CD4-positive, alpha-beta T cell (primary cell): ENCODE results near the gene SNX1. TPM values are rescaled to one million over a fixed set of nuclear protein-coding genes. Genes with fewer than 3 reads are reported as not detected.
"Not testable (repeated sequence)": the region's sequence is repeated elsewhere in the genome, so short reads cannot be mapped to it uniquely, and the experiment has no call there.

Experiments
- ATAC-seq: fragments of 200-7000 bp; cut with Tn5 transposase; one replicate; pipeline ENCODE4 v1.10.0; 2022; ENCODE audit warnings: mild to moderate bottlenecking; ENCODE audit not compliant: poor library complexity
- CTCF ChIA-PET: fragments of 350-600 bp; sonication (Branson Sonifier 250); formaldehyde crosslinking; loops from one replicate; lab custom pipeline; 2021; ENCODE audit warnings: antibody characterized with exemption, inconsistent platforms; lab: Charles Lee
- POLR2A ChIA-PET: fragments of 350-600 bp; sonication (Branson Sonifier 250); formaldehyde crosslinking; loops from one replicate; lab custom pipeline; 2021; ENCODE audit warnings: antibody characterized with exemption, inconsistent platforms; lab: Charles Lee
- DNase-seq, 14 experiments: peaks; one replicate each; pipeline ENCODE4 v3.0.0-alpha.2; 2013 to 2020; ENCODE audit warnings: mixed read lengths in 2 of 14
- H3K27ac ChIP-seq, 2 donors: one replicate each; pipeline versions ENCODE4 v1.5.1 to v1.7.0; 2013; ENCODE audit warnings: low read length in 2 of 2, low read depth in 1 of 2, mild to moderate bottlenecking in 1 of 2
- H3K27me3 ChIP-seq, 2 experiments: 1 replicate in 1 of 2; 2 replicates in 1 of 2; pipeline versions ENCODE4 v1.6.1 to v1.7.0; 2013; ENCODE audit warnings: low read length in 2 of 2, control low read depth in 1 of 2, mild to moderate bottlenecking in 1 of 2, moderate library complexity in 1 of 2; ENCODE audit not compliant: insufficient read depth in 2 of 2, control insufficient read depth in 1 of 2
- H3K36me3 ChIP-seq: one replicate; pipeline ENCODE4 v1.6.1; 2013; ENCODE audit warnings: low read length, control low read depth; ENCODE audit not compliant: insufficient read depth
- H3K4me1 ChIP-seq: one replicate; pipeline ENCODE4 v1.6.1; 2013; ENCODE audit warnings: low read length, control low read depth; ENCODE audit not compliant: insufficient read depth
- H3K4me3 ChIP-seq: one replicate; pipeline ENCODE4 v1.5.1; 2013; ENCODE audit warnings: mild to moderate bottlenecking, low read length, moderate library complexity
- H3K9me3 ChIP-seq, 2 experiments: 1 replicate in 1 of 2; 2 replicates in 1 of 2; pipeline versions ENCODE4 v1.6.1 to v1.7.0; 2013; ENCODE audit warnings: low read length in 2 of 2, mild to moderate bottlenecking in 2 of 2, control low read depth in 1 of 2, moderate library complexity in 1 of 2; ENCODE audit not compliant: control insufficient read depth in 1 of 2, insufficient read depth in 1 of 2
- H3K27ac Mint-ChIP-seq: one replicate; pipeline ENCODE4 v1.8.0; 2020; ENCODE audit warnings: mixed read lengths
- H3K27me3 Mint-ChIP-seq: one replicate; pipeline ENCODE4 v1.8.0; 2021; ENCODE audit warnings: mixed read lengths
- H3K36me3 Mint-ChIP-seq: one replicate; pipeline ENCODE4 v1.8.0; 2021; ENCODE audit warnings: low read depth, mixed read lengths
- H3K4me1 Mint-ChIP-seq: one replicate; pipeline ENCODE4 v1.8.0; 2021; ENCODE audit warnings: low read depth, mixed read lengths
- H3K4me3 Mint-ChIP-seq: one replicate; pipeline ENCODE4 v1.8.0; 2020; ENCODE audit warnings: mild to moderate bottlenecking, mixed read lengths
- H3K9me3 Mint-ChIP-seq: one replicate; pipeline ENCODE4 v1.8.0; 2020; ENCODE audit warnings: mixed read lengths
- CTCF ChIP-seq: fragments of 200-600 bp; IDR thresholded peaks from one replicate; pipeline ENCODE4 v1.8.0; 2022; ENCODE audit warnings: antibody characterized with exemption, mild to moderate bottlenecking
- intact Hi-C, 2 experiments: fragments of 100-400 bp; cut with DNase I in 1 of 2; cut with micrococcal nuclease in 1 of 2; formaldehyde crosslinking; loops; one replicate each; pipeline versions ENCODE4 v1.15.1 to v1.9.0; 2023 to 2025; cut with DNase I, micrococcal nuclease
- total RNA-seq, 174 experiments: library from RNA in 2 of 174; stranded (reverse) in 2 of 174; gene quantifications; one replicate each; pipeline ENCODE4 v1.2.3 and lab custom pipeline; 2021 to 2026

The SNX1 gene
- total RNA-seq, 2 experiments from 2014 or later, result 57.0 to 61.1 TPM

GRCh38 chr15:64051407-64052259 is 44.1 kb upstream of the SNX1 start:
- ChIA-PET CTCF (no interaction called here), POLR2A (no interaction called here)
- Histone ChIP-seq H3K9me3 (no peaks in the 10 kb centered on the region), H3K4me3 (no peak overlapping the region), H3K27me3 (peaks cover 0 to 4% of the 10 kb centered on the region in 2 experiments), H3K36me3 (no peaks in the 10 kb centered on the region), H3K4me1 (peaks cover 8% of the 10 kb centered on the region), H3K27ac (no peak overlapping the region)
- H3K27me3 Mint-ChIP-seq, result peaks cover 18% of the 10 kb centered on the region
- H3K36me3 Mint-ChIP-seq, result no peaks in the 10 kb centered on the region
- TF ChIP-seq CTCF, result no peak
- ATAC-seq, result no peak
- no peak overlapping the region for H3K27ac Mint-ChIP-seq
- DNase-seq, result no peak
- no peaks in the 10 kb centered on the region for H3K9me3 Mint-ChIP-seq
- H3K4me3 Mint-ChIP-seq, result no peak overlapping the region
- intact Hi-C loops, result no loop called here
- H3K4me1 Mint-ChIP-seq, result peaks cover 8% of the 10 kb centered on the region

- H3K27me3 ChIP-seq, result no peaks in the 10 kb centered on the region
- no peak for TF ChIP-seq CTCF
- POLR2A ChIA-PET, result interaction anchor here (0.5 kb wide), 1 partner anchor 385 kb away, joined by 3 read pairs; no protein-coding TSS in a partner anchor
- no peak overlapping the region for H3K4me3 Mint-ChIP-seq
- H3K27ac Mint-ChIP-seq, result no peak overlapping the region
- no peak overlapping the region for H3K27ac ChIP-seq
- H3K36me3 Mint-ChIP-seq, result no peaks in the 10 kb centered on the region
- H3K36me3 ChIP-seq, result no peaks in the 10 kb centered on the region
- CTCF ChIA-PET, result interaction anchor here (1.6 kb wide), 2 partner anchors 10 to 14 kb away, joined by 3 to 5 read pairs; no protein-coding TSS in a partner anchor
- H3K4me1 ChIP-seq, result no peaks in the 10 kb centered on the region
- intact Hi-C loops, result no loop called here
- H3K4me3 ChIP-seq, result no peak overlapping the region
- H3K9me3 Mint-ChIP-seq, result no peaks in the 10 kb centered on the region
- peaks cover 4% of the 10 kb centered on the region for H3K4me1 Mint-ChIP-seq
- DNase-seq (no peak), ATAC-seq (no peak)
- no peaks in the 10 kb centered on the region for H3K9me3 ChIP-seq
- H3K27me3 Mint-ChIP-seq, result peaks cover 9% of the 10 kb centered on the region
Observed at GRCh38 chr15:64052925-64053491, 42.8 kb upstream of the SNX1 start.

GRCh38 chr15:64053674-64054073 is 42.1 kb upstream of the SNX1 start:
- DNase-seq, H3K27ac Mint-ChIP-seq, ATAC-seq, POLR2A ChIA-PET, H3K27ac ChIP-seq, H3K4me1 Mint-ChIP-seq, H3K36me3 Mint-ChIP-seq, H3K27me3 ChIP-seq, H3K9me3 ChIP-seq, H3K27me3 Mint-ChIP-seq, intact Hi-C loops, H3K4me3 Mint-ChIP-seq, H3K4me1 ChIP-seq, H3K4me3 ChIP-seq, H3K36me3 ChIP-seq, H3K9me3 Mint-ChIP-seq: not testable (repeated sequence)
- CTCF ChIA-PET, result interaction anchor here (1.4 to 1.6 kb wide), 3 partner anchors 11 to 21 kb away, joined by 3 to 5 read pairs (median 3); no protein-coding TSS in a partner anchor
